ENCODE results near the gene ZBTB37.
A peak's percentile ranks its signal among the peaks of the same experiment; 100 is the strongest.

Gene ZBTB37

GRCh38 chr1:173934440-173934839 lies 66.3 kb downstream of the ZBTB37 start:
- H3K4me3 ChIP-seq (replicated peaks; ENCODE audit: insufficient read depth, low read length), result no peak overlapping the region
- H3K27ac ChIP-seq (replicated peaks), result no peak overlapping the region
- TF ChIP-seq CTCF (IDR thresholded peaks at IDR 0.05; ENCODE audit: insufficient read depth, low read length), result no peak
- TF ChIP-seq POLR2AphosphoS5 (IDR thresholded peaks at IDR 0.05; ENCODE audit: low read depth), result no peak
- TF ChIP-seq GABPA (IDR thresholded peaks at IDR 0.05; ENCODE audit: low read depth), result no peak
- no peak for TF ChIP-seq REST (IDR thresholded peaks at IDR 0.05; ENCODE audit: insufficient replicate concordance, low read depth)
- no peak for TF ChIP-seq SPI1 (IDR thresholded peaks at IDR 0.05; ENCODE audit: borderline replicate concordance, low read depth)
- no peaks in the 10 kb centered on the region for H3K27me3 ChIP-seq (ENCODE audit: insufficient read depth, poor library complexity, severe bottlenecking)
- DNase-seq (ENCODE audit: low read depth in 1 of 2, low spot score in 1 of 2), result no peak

- no peak for DNase-seq (ENCODE audit: low read depth in 1 of 2, low spot score in 1 of 2)
- Histone ChIP-seq H3K27me3 (ENCODE audit: insufficient read depth, poor library complexity, severe bottlenecking) (no peaks in the 10 kb centered on the region), H3K4me3 (replicated peaks; ENCODE audit: insufficient read depth, low read length) (no peak overlapping the region), H3K27ac (replicated peaks) (no peak overlapping the region)
- no peak for TF ChIP-seq GABPA (IDR thresholded peaks at IDR 0.05; ENCODE audit: low read depth)
- no peak for TF ChIP-seq SPI1 (IDR thresholded peaks at IDR 0.05; ENCODE audit: borderline replicate concordance, low read depth)
- no peak for TF ChIP-seq CTCF (IDR thresholded peaks at IDR 0.05; ENCODE audit: insufficient read depth, low read length)
- TF ChIP-seq REST (IDR thresholded peaks at IDR 0.05; ENCODE audit: insufficient replicate concordance, low read depth), result no peak
- TF ChIP-seq POLR2AphosphoS5 (IDR thresholded peaks at IDR 0.05; ENCODE audit: low read depth), result no peak
Measured at GRCh38 chr1:173937062-173937461, 68.9 kb downstream of the ZBTB37 start.

- Histone ChIP-seq H3K27me3 (ENCODE audit: insufficient read depth, poor library complexity, severe bottlenecking) (no peaks in the 10 kb centered on the region), H3K27ac (replicated peaks) (no peak overlapping the region), H3K4me3 (replicated peaks; ENCODE audit: insufficient read depth, low read length) (no peak overlapping the region)
- peak in 1 of 2 experiments; percentile 14 for DNase-seq (ENCODE audit: low read depth in 1 of 2, low spot score in 1 of 2)
- no peak for TF ChIP-seq REST (IDR thresholded peaks at IDR 0.05; ENCODE audit: insufficient replicate concordance, low read depth)
- no peak for TF ChIP-seq POLR2AphosphoS5 (IDR thresholded peaks at IDR 0.05; ENCODE audit: low read depth)
- no peak for TF ChIP-seq CTCF (IDR thresholded peaks at IDR 0.05; ENCODE audit: insufficient read depth, low read length)
- TF ChIP-seq GABPA (IDR thresholded peaks at IDR 0.05; ENCODE audit: low read depth), result no peak
Measured at GRCh38 chr1:173946380-173946921, 78.3 kb downstream of the ZBTB37 start.

Data from HL-60 (cell line).